ENCODE data around the gene CDH13. TPM values are rescaled to one million over a fixed set of nuclear protein-coding genes. Genes with fewer than 3 reads are reported as not detected.

Gene CDH13
- total RNA-seq, 1 donor from 2014 or later: 14.3 TPM

DNA sequence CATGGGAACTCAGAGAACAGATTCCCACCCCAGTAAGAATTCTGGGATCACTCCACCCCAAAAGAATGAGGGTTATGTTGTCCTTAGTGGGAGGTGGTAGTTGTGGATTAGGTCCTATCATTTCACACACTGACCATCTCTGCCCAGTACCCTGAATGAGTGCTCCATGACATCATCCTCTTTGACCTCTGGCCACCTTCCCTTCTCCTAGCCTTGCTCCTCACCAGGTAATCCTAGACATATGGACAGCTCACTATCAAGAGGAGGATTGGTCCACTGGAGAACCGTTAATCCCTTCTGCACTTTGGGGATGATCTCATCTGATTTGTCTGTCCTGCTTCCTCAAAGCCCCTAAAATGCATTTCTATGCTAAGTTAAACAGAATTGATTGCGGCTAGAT lies 642.8 kb downstream of the CDH13 start:
- DNase-seq (no peak), ATAC-seq (no peak)
- intact Hi-C loops (cut with DNase I): no loop called here
- TF ChIP-seq, protein P1, sequence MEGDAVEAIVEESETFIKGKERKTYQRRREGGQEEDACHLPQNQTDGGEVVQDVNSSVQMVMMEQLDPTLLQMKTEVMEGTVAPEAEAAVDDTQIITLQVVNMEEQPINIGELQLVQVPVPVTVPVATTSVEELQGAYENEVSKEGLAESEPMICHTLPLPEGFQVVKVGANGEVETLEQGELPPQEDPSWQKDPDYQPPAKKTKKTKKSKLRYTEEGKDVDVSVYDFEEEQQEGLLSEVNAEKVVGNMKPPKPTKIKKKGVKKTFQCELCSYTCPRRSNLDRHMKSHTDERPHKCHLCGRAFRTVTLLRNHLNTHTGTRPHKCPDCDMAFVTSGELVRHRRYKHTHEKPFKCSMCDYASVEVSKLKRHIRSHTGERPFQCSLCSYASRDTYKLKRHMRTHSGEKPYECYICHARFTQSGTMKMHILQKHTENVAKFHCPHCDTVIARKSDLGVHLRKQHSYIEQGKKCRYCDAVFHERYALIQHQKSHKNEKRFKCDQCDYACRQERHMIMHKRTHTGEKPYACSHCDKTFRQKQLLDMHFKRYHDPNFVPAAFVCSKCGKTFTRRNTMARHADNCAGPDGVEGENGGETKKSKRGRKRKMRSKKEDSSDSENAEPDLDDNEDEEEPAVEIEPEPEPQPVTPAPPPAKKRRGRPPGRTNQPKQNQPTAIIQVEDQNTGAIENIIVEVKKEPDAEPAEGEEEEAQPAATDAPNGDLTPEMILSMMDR (IDR thresholded peaks at IDR 0.05): no peak
- Histone ChIP-seq H3K4me1 (no peaks in the 10 kb centered on the region), H3K27me3 (ENCODE audit: low read depth) (no peaks in the 10 kb centered on the region), H3K9me3 (no peaks in the 10 kb centered on the region), H3K27ac (no peak overlapping the region), H3K36me3 (no peaks in the 10 kb centered on the region), H3K4me3 (no peak overlapping the region)

DNA sequence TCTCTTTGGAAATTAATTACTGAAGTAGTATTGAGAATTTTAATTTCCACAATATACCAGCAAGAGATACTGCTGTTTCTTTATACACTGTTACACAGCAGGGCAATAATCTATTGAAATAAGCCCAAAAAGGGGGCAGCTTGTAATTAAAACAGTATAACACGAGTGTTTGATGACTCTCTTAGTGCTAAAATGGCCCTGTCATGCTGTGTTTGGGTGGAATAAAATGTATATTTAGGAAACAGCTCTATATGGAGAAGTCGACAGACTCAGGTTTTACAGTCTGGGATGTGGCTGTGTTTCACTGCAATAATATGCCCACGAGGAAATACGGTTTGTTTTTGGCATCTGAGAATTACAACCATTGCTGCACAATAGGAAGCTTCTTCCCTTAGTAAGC lies 643.3 kb downstream of the CDH13 start:
- TF ChIP-seq, protein P1 (IDR thresholded peaks at IDR 0.05): no peak
- H3K27ac ChIP-seq: no peak overlapping the region
- H3K27me3 ChIP-seq (ENCODE audit: low read depth): no peaks in the 10 kb centered on the region
- no peak overlapping the region for H3K4me3 ChIP-seq
- H3K4me1 ChIP-seq: no peaks in the 10 kb centered on the region
- H3K36me3 ChIP-seq: no peaks in the 10 kb centered on the region
- DNase-seq (no peak), ATAC-seq (no peak)
- H3K9me3 ChIP-seq: no peaks in the 10 kb centered on the region
- intact Hi-C loops (cut with DNase I): no loop called here

DNA sequence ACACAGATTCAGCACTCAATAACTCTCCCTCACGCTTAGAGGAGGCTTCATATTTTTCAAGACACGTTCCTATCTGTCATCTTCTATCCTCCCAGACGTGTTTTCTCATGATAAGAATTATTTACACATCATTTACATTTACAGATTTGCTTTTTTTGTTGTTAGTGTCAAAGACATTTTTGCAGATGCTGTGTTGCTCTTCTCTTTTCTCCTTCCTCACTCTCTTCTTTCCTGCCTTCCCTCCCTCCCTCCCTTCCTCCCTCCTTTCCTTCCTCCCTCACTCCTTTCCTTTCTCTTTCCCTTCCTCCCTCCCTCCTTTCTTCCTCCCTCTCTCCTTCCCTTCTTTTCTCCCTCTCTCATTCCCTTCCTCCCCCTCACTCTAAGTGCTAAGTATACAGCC lies 643.9 kb downstream of the CDH13 start:
- Histone ChIP-seq H3K27me3 (ENCODE audit: low read depth) (no peaks in the 10 kb centered on the region), H3K9me3 (no peaks in the 10 kb centered on the region), H3K4me3 (no peak overlapping the region), H3K27ac (no peak overlapping the region), H3K4me1 (no peaks in the 10 kb centered on the region), H3K36me3 (no peaks in the 10 kb centered on the region)
- TF ChIP-seq, protein P1 (IDR thresholded peaks at IDR 0.05): no peak
- DNase-seq (no peak), ATAC-seq (no peak)
- intact Hi-C loops (cut with DNase I): no loop called here

DNA sequence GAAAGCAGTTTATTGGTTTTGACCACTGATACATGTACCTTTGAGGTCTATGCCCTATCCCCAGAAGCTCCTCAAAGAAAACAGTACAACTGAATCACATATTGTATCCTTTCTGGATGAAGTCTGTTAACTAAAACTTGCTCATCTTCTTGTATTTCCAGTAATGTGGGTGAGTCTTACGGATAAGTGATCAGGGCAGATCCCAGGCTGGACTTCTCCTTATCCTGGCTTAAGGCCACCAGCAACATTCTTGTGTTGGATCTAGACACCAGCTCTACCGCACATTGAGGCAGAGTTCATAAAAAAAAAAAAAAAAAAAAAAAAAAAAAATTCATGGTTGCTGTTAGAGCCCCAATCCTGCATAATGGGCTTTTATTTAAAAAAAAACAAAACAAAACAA lies 644.4 kb downstream of the CDH13 start:
- H3K27ac ChIP-seq: no peak overlapping the region
- no peak overlapping the region for H3K4me3 ChIP-seq
- H3K9me3 ChIP-seq: no peaks in the 10 kb centered on the region
- ATAC-seq (no peak), DNase-seq (no peak)
- TF ChIP-seq, protein P1 (IDR thresholded peaks at IDR 0.05): no peak
- H3K4me1 ChIP-seq: no peaks in the 10 kb centered on the region
- intact Hi-C loops (cut with DNase I): no loop called here
- H3K27me3 ChIP-seq (ENCODE audit: low read depth): no peaks in the 10 kb centered on the region
- no peaks in the 10 kb centered on the region for H3K36me3 ChIP-seq

DNA sequence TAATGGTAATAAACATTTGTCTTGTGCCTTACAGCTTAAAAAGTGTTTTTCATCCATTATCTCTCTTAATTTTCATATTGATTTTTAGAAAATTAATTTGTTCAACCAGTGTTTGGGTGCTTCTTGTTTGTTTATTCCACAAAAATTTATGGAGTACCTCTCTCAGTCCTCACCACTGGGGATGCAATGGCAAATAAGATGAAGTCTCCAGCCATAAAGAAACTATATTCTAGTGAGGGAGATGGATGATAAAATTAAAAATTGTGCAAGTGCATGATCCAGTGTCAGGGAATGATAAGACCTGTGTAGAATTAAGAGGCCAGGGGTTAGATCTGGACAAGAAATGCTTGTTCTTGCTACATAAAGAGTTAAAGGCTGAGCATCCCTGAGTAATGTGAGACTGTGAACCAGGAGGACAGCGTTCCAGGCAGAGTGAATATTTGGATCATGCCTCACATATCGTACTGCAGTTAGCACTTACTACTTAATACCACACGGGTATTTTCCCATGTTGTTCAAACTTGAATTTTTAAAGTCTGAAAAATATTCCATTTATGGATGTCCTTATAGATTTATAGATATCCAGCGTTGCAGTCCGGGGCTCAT lies 645.3 kb downstream of the CDH13 start:
- TF ChIP-seq, protein P1 (IDR thresholded peaks at IDR 0.05): no peak
- H3K4me1 ChIP-seq: no peaks in the 10 kb centered on the region
- ATAC-seq: no peak
- DNase-seq: no peak
- H3K9me3 ChIP-seq: no peaks in the 10 kb centered on the region
- intact Hi-C loops (cut with DNase I): no loop called here
- H3K27me3 ChIP-seq (ENCODE audit: low read depth): no peaks in the 10 kb centered on the region
- H3K27ac ChIP-seq: no peak overlapping the region
- H3K36me3 ChIP-seq: no peaks in the 10 kb centered on the region
- H3K4me3 ChIP-seq: no peak overlapping the region
